ENCODE results near the gene SMG6. TPM values are rescaled to one million over a fixed set of nuclear protein-coding genes. Genes with fewer than 3 reads are reported as not detected.

SMG6 gene
- total RNA-seq, 1 experiment from 2014 or later, result 36.1 TPM

DNA sequence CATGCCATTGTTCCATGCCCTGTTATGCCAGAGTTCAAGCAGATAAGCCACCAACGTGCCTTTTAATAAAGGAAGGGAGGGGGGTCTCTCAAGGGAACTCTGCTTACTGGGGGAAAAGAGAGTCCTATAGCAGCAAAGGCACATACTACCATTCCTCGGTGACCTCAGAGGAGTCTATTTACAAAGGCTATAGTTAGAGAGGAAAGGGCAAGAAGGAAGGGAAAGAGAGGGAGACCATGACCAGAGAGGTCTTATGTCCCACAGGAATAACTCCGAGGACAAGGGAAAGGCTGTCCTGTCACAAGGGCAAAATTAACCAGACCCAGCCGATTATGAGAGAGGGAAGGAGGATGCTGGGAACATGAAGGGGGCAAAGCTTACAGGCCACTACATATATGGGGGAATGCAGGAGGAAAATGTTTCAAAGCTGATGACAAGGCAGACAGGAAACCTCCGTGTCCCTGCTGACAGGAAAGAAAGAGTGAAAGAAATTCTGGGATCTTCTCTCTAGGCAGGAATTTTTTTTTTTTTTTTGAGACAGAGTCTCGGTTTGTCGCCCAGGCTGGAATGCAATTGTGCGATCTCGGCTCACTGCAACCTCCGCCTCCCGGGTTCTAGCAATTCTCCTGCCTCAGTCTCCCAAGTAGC is 197.2 kb downstream of the SMG6 start:
- intact Hi-C loops (cut with micrococcal nuclease; ENCODE audit: unreplicated experiment), result no loop called here
- ChIA-PET CTCF (no interaction called here), POLR2A (ENCODE audit: low non-redundant PET) (no interaction called here)
- BruUV-seq (replicated peaks), result no TSS peak
- Histone ChIP-seq H3K27ac (ENCODE audit: low read depth, low read length, poor library complexity, severe bottlenecking) (no peak overlapping the region), H3K4me1 (ENCODE audit: insufficient read depth, low read length, poor library complexity, severe bottlenecking) (peaks cover 53% of the 10 kb centered on the region), H3K27me3 (replicated peaks; ENCODE audit: insufficient read depth, low read depth, low read length, poor library complexity) (no peaks in the 10 kb centered on the region), H3K36me3 (ENCODE audit: insufficient read depth, low read length, poor library complexity, severe bottlenecking) (no peaks in the 10 kb centered on the region), H3K4me3 (ENCODE audit: low read depth, low read length, poor library complexity, severe bottlenecking) (no peak overlapping the region), H3K9me3 (ENCODE audit: low read depth, low read length, poor library complexity, severe bottlenecking) (no peaks in the 10 kb centered on the region)
- TF ChIP-seq, protein P1, sequence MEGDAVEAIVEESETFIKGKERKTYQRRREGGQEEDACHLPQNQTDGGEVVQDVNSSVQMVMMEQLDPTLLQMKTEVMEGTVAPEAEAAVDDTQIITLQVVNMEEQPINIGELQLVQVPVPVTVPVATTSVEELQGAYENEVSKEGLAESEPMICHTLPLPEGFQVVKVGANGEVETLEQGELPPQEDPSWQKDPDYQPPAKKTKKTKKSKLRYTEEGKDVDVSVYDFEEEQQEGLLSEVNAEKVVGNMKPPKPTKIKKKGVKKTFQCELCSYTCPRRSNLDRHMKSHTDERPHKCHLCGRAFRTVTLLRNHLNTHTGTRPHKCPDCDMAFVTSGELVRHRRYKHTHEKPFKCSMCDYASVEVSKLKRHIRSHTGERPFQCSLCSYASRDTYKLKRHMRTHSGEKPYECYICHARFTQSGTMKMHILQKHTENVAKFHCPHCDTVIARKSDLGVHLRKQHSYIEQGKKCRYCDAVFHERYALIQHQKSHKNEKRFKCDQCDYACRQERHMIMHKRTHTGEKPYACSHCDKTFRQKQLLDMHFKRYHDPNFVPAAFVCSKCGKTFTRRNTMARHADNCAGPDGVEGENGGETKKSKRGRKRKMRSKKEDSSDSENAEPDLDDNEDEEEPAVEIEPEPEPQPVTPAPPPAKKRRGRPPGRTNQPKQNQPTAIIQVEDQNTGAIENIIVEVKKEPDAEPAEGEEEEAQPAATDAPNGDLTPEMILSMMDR (conservative IDR thresholded peaks at IDR 0.05; ENCODE audit: low read depth, low read length), result no peak
- no peak for TF ChIP-seq EZH2 (IDR thresholded peaks at IDR 0.05; ENCODE audit: borderline replicate concordance, low read depth, low read length, poor library complexity, severe bottlenecking)
- DNase-seq (ENCODE audit: low spot score), result no peak

DNA sequence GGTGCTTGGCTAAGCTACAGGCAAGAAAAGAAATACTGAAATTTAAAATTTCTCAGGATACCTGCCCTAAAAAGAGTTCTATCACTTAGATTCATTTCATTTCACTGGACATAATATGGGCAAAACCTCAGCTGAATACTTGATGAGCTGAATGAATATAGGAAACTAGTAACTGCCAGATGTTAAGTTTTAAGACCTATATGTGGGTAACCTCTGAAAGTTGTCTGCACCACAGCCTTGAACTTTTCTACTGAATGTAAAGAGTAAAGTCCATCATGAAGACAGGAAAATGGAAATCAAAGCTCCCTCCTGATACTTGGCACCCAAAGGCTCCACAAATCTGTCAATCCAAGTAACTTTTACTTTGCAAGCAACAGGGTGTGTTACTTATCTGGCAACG is 197.9 kb downstream of the SMG6 start:
- DNase-seq (ENCODE audit: low spot score), result no peak
- ChIA-PET POLR2A (ENCODE audit: low non-redundant PET) (no interaction called here), CTCF (no interaction called here)
- H3K4me1 ChIP-seq (ENCODE audit: insufficient read depth, low read length, poor library complexity, severe bottlenecking), result peaks cover 53% of the 10 kb centered on the region
- TF ChIP-seq, protein P1 (conservative IDR thresholded peaks at IDR 0.05; ENCODE audit: low read depth, low read length), result no peak
- no peak for TF ChIP-seq EZH2 (IDR thresholded peaks at IDR 0.05; ENCODE audit: borderline replicate concordance, low read depth, low read length, poor library complexity, severe bottlenecking)
- intact Hi-C loops (cut with micrococcal nuclease; ENCODE audit: unreplicated experiment), result no loop called here
- no peaks in the 10 kb centered on the region for H3K27me3 ChIP-seq (replicated peaks; ENCODE audit: insufficient read depth, low read depth, low read length, poor library complexity)
- H3K27ac ChIP-seq (ENCODE audit: low read depth, low read length, poor library complexity, severe bottlenecking), result no peak overlapping the region
- BruUV-seq (replicated peaks), result no TSS peak
- H3K36me3 ChIP-seq (ENCODE audit: insufficient read depth, low read length, poor library complexity, severe bottlenecking), result no peaks in the 10 kb centered on the region
- no peak overlapping the region for H3K4me3 ChIP-seq (ENCODE audit: low read depth, low read length, poor library complexity, severe bottlenecking)
- H3K9me3 ChIP-seq (ENCODE audit: low read depth, low read length, poor library complexity, severe bottlenecking), result no peaks in the 10 kb centered on the region

- H3K27ac ChIP-seq (ENCODE audit: low read depth, low read length, poor library complexity, severe bottlenecking), result peak overlapping the region; percentile 31
- H3K9me3 ChIP-seq (ENCODE audit: low read depth, low read length, poor library complexity, severe bottlenecking), result no peaks in the 10 kb centered on the region
- intact Hi-C loops (cut with micrococcal nuclease; ENCODE audit: unreplicated experiment), result no loop called here
- H3K4me1 ChIP-seq (ENCODE audit: insufficient read depth, low read length, poor library complexity, severe bottlenecking), result peaks cover 44% of the 10 kb centered on the region
- ChIA-PET CTCF (interaction anchor here (0.6 kb wide), 1 partner anchor 72 kb away, joined by 11 read pairs; no protein-coding TSS in a partner anchor), POLR2A (ENCODE audit: low non-redundant PET) (no interaction called here)
- peak; percentile 87 for DNase-seq (ENCODE audit: low spot score)
- TF ChIP-seq, protein P1 (conservative IDR thresholded peaks at IDR 0.05; ENCODE audit: low read depth, low read length), result no peak
- no peak for TF ChIP-seq EZH2 (IDR thresholded peaks at IDR 0.05; ENCODE audit: borderline replicate concordance, low read depth, low read length, poor library complexity, severe bottlenecking)
- no peaks in the 10 kb centered on the region for H3K36me3 ChIP-seq (ENCODE audit: insufficient read depth, low read length, poor library complexity, severe bottlenecking)
- no peak overlapping the region for H3K4me3 ChIP-seq (ENCODE audit: low read depth, low read length, poor library complexity, severe bottlenecking)
- no TSS peak for BruUV-seq (replicated peaks)
- no peaks in the 10 kb centered on the region for H3K27me3 ChIP-seq (replicated peaks; ENCODE audit: insufficient read depth, low read depth, low read length, poor library complexity)
Observed at GRCh38 chr17:2102931-2103809, 200.4 kb downstream of the SMG6 start.
